Right lung (tissue), 5 donors: ENCODE results near the gene PLIN5. TPM values are rescaled to one million over a fixed set of nuclear protein-coding genes. Genes with fewer than 3 reads are reported as not detected.
"Not testable (repeated sequence)": the region's sequence is repeated elsewhere in the genome, so short reads cannot be mapped to it uniquely, and the experiment has no call there.

ENCODE experiments used
- DNase-seq, 2 donors: peaks; one replicate each; pipeline ENCODE4 v3.0.0-alpha.2; 2013
- polyA plus RNA-seq, 5 donors: library from polyadenylated mRNA; unstranded; fragments of 120-200 nt; gene quantifications; one replicate each; pipeline versions ENCODE4 v1.2.1 to v1.2.3, GENCODE V29; 2013; ENCODE audit warnings: inconsistent platforms in 1 of 5, low replicate concordance in 1 of 5; ENCODE audit not compliant: insufficient read length in 5 of 5, insufficient read depth in 1 of 5

The PLIN5 gene
- polyA plus RNA-seq, 5 donors = 1.8 to 3.1 (median 1.8) TPM

- no peak for DNase-seq
Measured at GRCh38 chr19:4543842-4544647, 9.0 kb upstream of the PLIN5 start.

GRCh38 chr19:4542896-4543841 is 8.1 kb upstream of the PLIN5 start:
- no peak for DNase-seq

- DNase-seq = not testable (repeated sequence)
Measured at GRCh38 chr19:4541806-4542145, 6.8 kb upstream of the PLIN5 start.

GRCh38 chr19:4541114-4541805 is 6.2 kb upstream of the PLIN5 start:
- DNase-seq = no peak

GRCh38 chr19:4539693-4540581 is 4.9 kb upstream of the PLIN5 start, which contains the start of gene LRG1:
LRG1 (minus strand) TSS chr19:4540036; CDS start chr19:4540013, 23 bp downstream.
- DNase-seq = no peak

GRCh38 chr19:4539169-4539692 is 4.2 kb upstream of the PLIN5 start:
- no peak for DNase-seq

GRCh38 chr19:4538601-4538954 is 3.6 kb upstream of the PLIN5 start:
- no peak for DNase-seq

GRCh38 chr19:4537953-4538600 is 3.1 kb upstream of the PLIN5 start:
- no peak for DNase-seq

GRCh38 chr19:4536798-4537197 is 1.8 kb upstream of the PLIN5 start:
- no peak for DNase-seq

GRCh38 chr19:4533835-4534424 is 1.1 kb downstream of the PLIN5 start:
- no peak for DNase-seq

GRCh38 chr19:4533334-4533733 is 1.7 kb downstream of the PLIN5 start:
- DNase-seq = no peak

GRCh38 chr19:4531562-4532165 is 3.4 kb downstream of the PLIN5 start:
- no peak for DNase-seq

GRCh38 chr19:4529924-4530522 is 5.0 kb downstream of the PLIN5 start:
- DNase-seq = no peak

- DNase-seq = no peak
Measured at GRCh38 chr19:4528843-4529242, 6.2 kb downstream of the PLIN5 start.

- DNase-seq = not testable (repeated sequence)
Measured at GRCh38 chr19:4527377-4527776, 7.6 kb downstream of the PLIN5 start.

GRCh38 chr19:4525563-4526002 is 9.4 kb downstream of the PLIN5 start:
- no peak for DNase-seq

GRCh38 chr19:4524808-4525562 is 10.0 kb downstream of the PLIN5 start:
- DNase-seq = no peak
